Heart right ventricle (tissue), 16 donors: Measurements from ENCODE around the gene PROK2. TPM values are rescaled to one million over a fixed set of nuclear protein-coding genes. Genes with fewer than 3 reads are reported as not detected.

ENCODE experiments used
- ATAC-seq, 8 donors: fragments of 200-7000 bp; cut with Tn5 transposase; one replicate each; pipeline ENCODE4 v1.9.1; 2020; ENCODE audit warnings: mild to moderate bottlenecking in 8 of 8, moderate library complexity in 8 of 8, moderate number of reproducible peaks in 1 of 8
- DNase-seq, 2 donors: peaks; one replicate each; pipeline ENCODE4 v3.0.0-alpha.2; 2020
- H3K27ac ChIP-seq, 10 donors: fragments of 200-600 bp; sonication (generic) in 2 of 10; one replicate each; pipeline versions ENCODE4 v1.5.0 to v1.8.0; 2020 to 2022; ENCODE audit warnings: mild to moderate bottlenecking in 3 of 10
- H3K27me3 ChIP-seq, 7 donors: fragments of 200-600 bp; one replicate each; pipeline ENCODE4 v1.8.0; 2021 to 2022; ENCODE audit warnings: mild to moderate bottlenecking in 2 of 7
- H3K36me3 ChIP-seq, 9 donors: fragments of 200-600 bp; sonication (generic) in 1 of 9; one replicate each; pipeline versions ENCODE4 v1.5.0 to v1.8.0; 2020 to 2022; ENCODE audit warnings: mild to moderate bottlenecking in 2 of 9
- H3K4me1 ChIP-seq, 9 donors: fragments of 200-600 bp; sonication (generic) in 1 of 9; one replicate each; pipeline versions ENCODE4 v1.5.0 to v1.8.0; 2020 to 2022; ENCODE audit warnings: mild to moderate bottlenecking in 4 of 9
- H3K4me3 ChIP-seq, 10 donors: fragments of 200-600 bp; sonication (generic) in 2 of 10; one replicate each; pipeline versions ENCODE4 v1.5.0 to v1.8.0; 2020 to 2022; ENCODE audit warnings: mild to moderate bottlenecking in 7 of 10, moderate library complexity in 2 of 10
- H3K9me3 ChIP-seq, 11 donors: fragments of 200-600 bp in 10 of 11; sonication (generic) in 2 of 11; one replicate each; pipeline versions ENCODE4 v1.5.0 to v1.8.0; 2013 to 2022; ENCODE audit warnings: mild to moderate bottlenecking in 2 of 11, control low read depth in 1 of 11, moderate library complexity in 1 of 11
- CTCF ChIP-seq, 9 donors: fragments of 200-600 bp; sonication (generic) in 2 of 9; IDR thresholded peaks; one replicate each; pipeline versions ENCODE4 v1.5.0 to v1.8.0; 2021 to 2022; ENCODE audit warnings: antibody characterized with exemption in 9 of 9, mild to moderate bottlenecking in 5 of 9, moderate library complexity in 1 of 9
- WGBS, 2 donors: extraction: QIAGEN DNeasy Blood & Tissue Kit; methylation state at CpG; one replicate each; pipeline ENCODE4 v1.1.7; 2013; ENCODE audit warnings: inconsistent platforms in 1 of 2; 5-methylcytosine and 5-hydroxymethylcytosine counted together
- intact Hi-C, 10 donors: fragments of 100-400 bp; cut with DNase I; formaldehyde crosslinking; loops; one replicate each; pipeline versions ENCODE4 v1.11.1 to v1.14.2; 2022
- polyA plus RNA-seq, 2 donors: library from polyadenylated mRNA; stranded (reverse); fragments of 200-250 nt; gene quantifications; one replicate each; pipeline ENCODE4 v1.2.3, GENCODE V29; 2013
- total RNA-seq, 10 donors: library from RNA; stranded (reverse); fragmentation: NEBNext Ultra II Directional in 3 of 10; extraction: Animal tissue kit (Norgen Biotek cat#: 25700) in 3 of 10; gene quantifications; one replicate each; pipeline versions ENCODE4 v1.2.1 to v1.2.4, GENCODE V29; 2021 to 2023
- donor health status: Arrhythmogenic right ventricular cardiomyopathy.
- donor health status: ischemic (EF 13 %, LVEDD 7.1; RV severe dilation, severe dysfunction).
- donor health status: healthy with polysubstance abuse.
- donor health status: DM: no; HTN: yes; CAD: no.
- donor health status: DM: no; HTN: no; CAD: no.
- donor health status: ischemic (EF 25% LVEDD 6.9; RV normal size, moderate dysfunction).
- donor health status: ischemic (EF 25% LVEDD 5.7; RV mildly dilated, moderate dysfunction).
- donor health status: healthy.
- donor health status: DM: yes; HTN: yes; CAD: no.
- donor health status: Ischemic cardiomyopathy.
- donor health status: ischemic (EF 35%, LVEDD 5.7; RV mildly dilated, moderate dysfunction).
- donor health status: nonischemic (EF 11% LVEDD 7.7; RV severe dilation, severe dysfunction).
- donor health status: DM: yes; HTN: yes; CAD: no.
- donor health status: PGD.
- donor health status: ischemic (EF 29% LVEDD 5.4; RV normal size, mild dysfunction).
- donor health status: nonischemic (EF 23%, LVEDD 6.1; RV moderate dilation, normal function).

The PROK2 gene
- total and polyA plus RNA-seq, 12 donors = 0.09 to 0.67 (median 0.43) TPM; not detected in 4

GRCh38 chr3:71779674-71780377 is 5.1 kb downstream of the PROK2 start:
- DNase-seq (no peak), ATAC-seq (no peak)
- no peaks in the 10 kb centered on the region for H3K36me3 ChIP-seq
- intact Hi-C loops = no loop called here
- H3K9me3 ChIP-seq = no peaks in the 10 kb centered on the region
- H3K27me3 ChIP-seq = peaks cover 3 to 97% (median 79%) of the 10 kb centered on the region in 7 donors
- 67 to 76% methylated on average over 6 of the region's 6 CpGs for WGBS, 2 donors
- no peak for TF ChIP-seq CTCF (IDR thresholded peaks at IDR 0.05)
- H3K27ac ChIP-seq = peak overlapping the region in 1 of 10 donors; percentile 74
- peak overlapping the region in 1 of 10 donors; percentile 7 for H3K4me3 ChIP-seq
- peaks cover 0 to 30% (median 7%) of the 10 kb centered on the region in 9 donors for H3K4me1 ChIP-seq

GRCh38 chr3:71778353-71778752 is 6.6 kb downstream of the PROK2 start:
- peak overlapping the region in 1 of 10 donors; percentile 74 for H3K27ac ChIP-seq
- peaks cover 0 to 93% (median 64%) of the 10 kb centered on the region in 7 donors for H3K27me3 ChIP-seq
- no peak for TF ChIP-seq CTCF (IDR thresholded peaks at IDR 0.05)
- intact Hi-C loops = no loop called here
- DNase-seq (no peak), ATAC-seq (no peak)
- H3K9me3 ChIP-seq = no peaks in the 10 kb centered on the region
- H3K36me3 ChIP-seq = no peaks in the 10 kb centered on the region
- 88 to 97% methylated on average over 3 of the region's 3 CpGs for WGBS, 2 donors
- peaks cover 0 to 20% (median 0%) of the 10 kb centered on the region in 9 donors for H3K4me1 ChIP-seq
- peak overlapping the region in 1 of 10 donors; percentile 14 for H3K4me3 ChIP-seq

GRCh38 chr3:71776538-71776937 is 8.4 kb downstream of the PROK2 start:
- ATAC-seq (no peak), DNase-seq (no peak)
- peaks cover 0 to 20% (median 0%) of the 10 kb centered on the region in 9 donors for H3K4me1 ChIP-seq
- intact Hi-C loops = no loop called here
- no peak for TF ChIP-seq CTCF (IDR thresholded peaks at IDR 0.05)
- 57 to 85% methylated on average over 6 of the region's 6 CpGs for WGBS, 2 donors
- no peak overlapping the region for H3K27ac ChIP-seq
- H3K4me3 ChIP-seq = no peak overlapping the region
- no peaks in the 10 kb centered on the region for H3K9me3 ChIP-seq
- H3K27me3 ChIP-seq = peaks cover 0 to 93% (median 55%) of the 10 kb centered on the region in 7 donors
- H3K36me3 ChIP-seq = no peaks in the 10 kb centered on the region

- H3K4me3 ChIP-seq = no peak overlapping the region
- ATAC-seq (no peak), DNase-seq (no peak)
- 42 to 47% methylated on average over 1 of the region's 1 CpG for WGBS, 2 donors
- intact Hi-C loops = no loop called here
- H3K27ac ChIP-seq = no peak overlapping the region
- H3K36me3 ChIP-seq = no peaks in the 10 kb centered on the region
- peaks cover 0 to 84% (median 39%) of the 10 kb centered on the region in 7 donors for H3K27me3 ChIP-seq
- H3K9me3 ChIP-seq = no peaks in the 10 kb centered on the region
- no peaks in the 10 kb centered on the region for H3K4me1 ChIP-seq
- no peak for TF ChIP-seq CTCF (IDR thresholded peaks at IDR 0.05)
Observed at GRCh38 chr3:71771884-71772283, 13.1 kb downstream of the PROK2 start.
